Measurements from ENCODE around the gene YAF2. TPM values are rescaled to one million over a fixed set of nuclear protein-coding genes. Genes with fewer than 3 reads are reported as not detected.

The YAF2 gene
- total and polyA plus RNA-seq, 11 donors, result 31.5 to 125 (median 77.8) TPM

DNA sequence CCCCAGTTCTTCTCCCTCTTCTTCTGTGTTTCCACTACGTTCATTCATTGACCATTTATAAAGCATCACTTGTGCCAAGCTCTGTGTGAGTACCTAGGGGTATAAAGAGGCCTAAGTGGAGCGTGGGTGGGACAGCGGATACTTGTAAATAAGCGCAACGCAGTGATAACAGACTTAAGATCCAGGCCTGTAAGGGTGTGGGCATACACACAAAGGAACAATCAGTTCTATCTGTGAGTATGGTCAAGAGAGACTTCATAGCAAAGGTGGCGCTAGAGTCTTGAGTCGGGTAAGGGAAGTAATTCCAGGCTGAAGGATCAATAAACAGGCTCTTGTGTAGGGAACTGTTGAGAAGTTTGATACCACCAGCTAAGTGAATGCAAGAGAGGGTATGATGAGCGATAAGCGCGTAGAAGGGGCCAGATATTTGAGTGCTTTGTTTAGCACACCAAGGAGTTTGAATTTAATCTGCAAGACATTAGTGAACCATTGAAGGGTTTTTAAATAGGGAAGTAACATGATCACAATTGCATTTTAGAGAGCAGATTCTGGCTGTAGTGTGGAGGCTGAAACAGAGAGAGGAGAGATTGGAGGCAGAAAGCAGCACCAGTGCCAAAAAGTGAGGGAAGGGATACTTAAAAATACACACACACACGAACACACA lies 92.4 kb downstream of the YAF2 start:
- no peak for DNase-seq
- Histone ChIP-seq H3K4me3 (peak overlapping the region in 8 of 12 donors; percentile 67 to 96 (median 87)), H3K27me3 (no peaks in the 10 kb centered on the region), H3K9me3 (no peaks in the 10 kb centered on the region), H3K27ac (peak overlapping the region in 7 of 12 donors; percentile 83 to 92 (median 87)), H3K36me3 (no peaks in the 10 kb centered on the region), H3K4me1 (peaks cover 0 to 38% (median 18%) of the 10 kb centered on the region in 12 donors)
- TF ChIP-seq, protein P1, sequence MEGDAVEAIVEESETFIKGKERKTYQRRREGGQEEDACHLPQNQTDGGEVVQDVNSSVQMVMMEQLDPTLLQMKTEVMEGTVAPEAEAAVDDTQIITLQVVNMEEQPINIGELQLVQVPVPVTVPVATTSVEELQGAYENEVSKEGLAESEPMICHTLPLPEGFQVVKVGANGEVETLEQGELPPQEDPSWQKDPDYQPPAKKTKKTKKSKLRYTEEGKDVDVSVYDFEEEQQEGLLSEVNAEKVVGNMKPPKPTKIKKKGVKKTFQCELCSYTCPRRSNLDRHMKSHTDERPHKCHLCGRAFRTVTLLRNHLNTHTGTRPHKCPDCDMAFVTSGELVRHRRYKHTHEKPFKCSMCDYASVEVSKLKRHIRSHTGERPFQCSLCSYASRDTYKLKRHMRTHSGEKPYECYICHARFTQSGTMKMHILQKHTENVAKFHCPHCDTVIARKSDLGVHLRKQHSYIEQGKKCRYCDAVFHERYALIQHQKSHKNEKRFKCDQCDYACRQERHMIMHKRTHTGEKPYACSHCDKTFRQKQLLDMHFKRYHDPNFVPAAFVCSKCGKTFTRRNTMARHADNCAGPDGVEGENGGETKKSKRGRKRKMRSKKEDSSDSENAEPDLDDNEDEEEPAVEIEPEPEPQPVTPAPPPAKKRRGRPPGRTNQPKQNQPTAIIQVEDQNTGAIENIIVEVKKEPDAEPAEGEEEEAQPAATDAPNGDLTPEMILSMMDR (IDR thresholded peaks at IDR 0.05), result no peak
- no peak for TF ChIP-seq POLR2A (IDR thresholded peaks at IDR 0.05)
- 73 to 89% (median 78%) methylated on average over 11 of the region's 11 CpGs for WGBS, 4 donors
- ATAC-seq, result no peak
- intact Hi-C loops (cut with DNase I), result loop anchor here in 4 of 10 donors (2.0 to 10.0 kb wide), 6 partner anchors 87 to 429 kb away; partner anchors contain the start of gene YAF2 (in 1 of the 4)

DNA sequence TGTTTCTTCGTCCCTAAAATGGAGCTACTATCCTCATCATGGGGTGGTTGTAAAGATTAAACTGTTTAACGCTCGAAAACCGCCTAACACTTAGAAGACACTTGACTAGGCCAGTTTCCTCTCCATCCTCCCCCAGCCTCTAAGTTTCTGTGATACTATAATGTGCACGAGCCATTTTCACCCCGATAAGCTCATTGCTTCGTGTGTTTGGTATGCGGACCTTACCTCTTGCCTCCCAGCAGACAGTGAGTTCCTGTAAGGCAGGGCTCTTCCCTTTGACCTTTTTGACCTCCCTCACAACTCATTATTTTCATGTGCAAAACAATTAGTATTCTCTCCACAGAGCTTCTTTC lies 92.9 kb downstream of the YAF2 start:
- 3 to 12% (median 7%) methylated on average over 8 of the region's 8 CpGs for WGBS, 4 donors
- DNase-seq (no peak), ATAC-seq (peak in 1 of 4 donors; percentile 3)
- Histone ChIP-seq H3K27ac (peak overlapping the region; percentile 51 to 92 (median 86)), H3K4me3 (peak overlapping the region; percentile 67 to 96 (median 86)), H3K4me1 (peaks cover 0 to 42% (median 20%) of the 10 kb centered on the region in 12 donors), H3K9me3 (no peaks in the 10 kb centered on the region), H3K27me3 (no peaks in the 10 kb centered on the region), H3K36me3 (no peaks in the 10 kb centered on the region)
- intact Hi-C loops (cut with DNase I), result loop anchor here in 4 of 10 donors (2.0 to 10.0 kb wide), 6 partner anchors 87 to 430 kb away; partner anchors contain the start of gene YAF2 (in 1 of the 4)
- TF ChIP-seq, protein P1 (IDR thresholded peaks at IDR 0.05), result no peak
- TF ChIP-seq POLR2A (IDR thresholded peaks at IDR 0.05), result no peak

DNA sequence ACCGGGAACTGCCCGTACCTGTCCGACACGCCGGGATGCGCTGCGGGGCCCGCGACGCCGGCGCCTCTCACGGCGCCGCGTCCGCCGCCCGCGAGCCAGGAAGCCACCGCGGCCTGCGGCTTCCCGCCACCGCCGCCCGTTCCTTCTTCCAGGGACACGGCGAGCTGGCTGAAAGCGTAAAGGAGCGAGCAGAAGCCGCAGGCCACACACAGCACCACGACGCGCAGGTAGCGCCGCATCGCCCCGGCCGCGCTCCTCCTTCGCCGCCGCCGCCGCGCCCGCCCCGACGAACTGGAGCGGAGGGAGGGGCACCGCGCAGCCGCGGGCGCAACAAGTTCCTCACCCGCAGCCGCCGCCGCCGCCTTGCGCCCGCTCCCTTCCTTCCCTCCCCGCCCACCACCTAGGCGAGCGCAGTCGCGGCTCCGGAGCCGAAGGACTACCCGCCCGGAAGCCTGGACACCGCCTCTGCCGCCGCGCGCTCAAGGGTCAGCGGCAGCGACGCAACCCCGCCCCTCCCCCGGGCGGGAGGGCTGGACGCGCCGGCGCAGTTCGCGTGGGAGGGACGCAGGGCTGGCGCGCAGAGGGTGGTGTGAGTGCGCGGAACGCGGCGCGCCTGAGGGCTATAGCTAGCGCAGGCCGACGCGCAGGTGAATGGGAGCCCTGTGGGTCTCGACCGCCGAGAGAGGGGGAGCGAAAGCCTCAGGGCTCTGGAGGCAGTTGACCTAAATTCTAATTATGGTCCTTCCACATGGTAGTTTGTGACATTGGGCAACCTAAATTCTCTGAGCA lies 93.4 kb downstream of the YAF2 start, which contains the start of gene GXYLT1:
Gene GXYLT1 (minus strand): TSS at position 467 of the 789 bp plus-strand sequence. CDS start 228 bp downstream, at position 239.
- 0 to 3% (median 1%) methylated on average over 20 to 106 of the region's 106 CpGs for WGBS, 4 donors
- Histone ChIP-seq H3K27me3 (no peaks in the 10 kb centered on the region), H3K27ac (peak within 1 kb of the TSS; percentile 51 to 92 (median 86)), H3K4me1 (peaks cover 0 to 42% (median 20%) of the 10 kb centered on the region in 12 donors), H3K36me3 (no peaks in the 10 kb centered on the region), H3K4me3 (peak within 1 kb of the TSS; percentile 67 to 96 (median 86)), H3K9me3 (no peaks in the 10 kb centered on the region)
- peak; percentile 94 to 97 (median 95) for DNase-seq
- peak in 1 of 2 donors; percentile 86 for TF ChIP-seq POLR2A (IDR thresholded peaks at IDR 0.05)
- TF ChIP-seq, protein P1 (IDR thresholded peaks at IDR 0.05), result peak in 1 of 12 donors; percentile 25
- peak; percentile 95 to 99 (median 99) for ATAC-seq
- intact Hi-C loops (cut with DNase I), result loop anchor here (1.0 to 10.0 kb wide), 9 partner anchors 88 to 430 kb away; partner anchors contain the start of genes YAF2 (in 6 of the 10), PPHLN1 (in 3 of the 10) and ZCRB1 (in 3 of the 10)

- intact Hi-C loops (cut with DNase I), result loop anchor here (1.0 to 10.0 kb wide), 8 partner anchors 89 to 431 kb away; partner anchors contain the start of genes YAF2 (in 5 of the 10), PPHLN1 (in 3 of the 10) and ZCRB1 (in 3 of the 10)
These were observed 94.0 kb downstream of the YAF2 start for GRCh38 chr12:42144158-42144407.

More at GRCh38 chr12:42144158-42144407, 94.0 kb downstream of the YAF2 start:
- DNase-seq (no peak), ATAC-seq (no peak)
- no peaks in the 10 kb centered on the region for H3K27me3 ChIP-seq
- H3K4me1 ChIP-seq, result peaks cover 0 to 42% (median 20%) of the 10 kb centered on the region in 12 donors
- no peaks in the 10 kb centered on the region for H3K9me3 ChIP-seq
- TF ChIP-seq POLR2A (IDR thresholded peaks at IDR 0.05), result no peak
- TF ChIP-seq, protein P1 (IDR thresholded peaks at IDR 0.05), result no peak
- H3K27ac ChIP-seq, result peak overlapping the region; percentile 51 to 92 (median 86)
- H3K4me3 ChIP-seq, result peak overlapping the region; percentile 67 to 96 (median 86)
- WGBS, 4 donors, result 0 to 1% (median 1%) methylated on average over 21 of the region's 21 CpGs
- H3K36me3 ChIP-seq, result no peaks in the 10 kb centered on the region
